NCI-H187 treated with DMSO at 0.1 percent for 48 hours (cell line): Measurements from ENCODE around the gene TBCD.
"Not testable (repeated sequence)": the region's sequence is repeated elsewhere in the genome, so short reads cannot be mapped to it uniquely, and the experiment has no call there.

Experiments used
- DNase-seq: peaks from one replicate; lab custom pipeline; 2025; lab: John Stamatoyannopoulos, UW

The TBCD gene

DNA sequence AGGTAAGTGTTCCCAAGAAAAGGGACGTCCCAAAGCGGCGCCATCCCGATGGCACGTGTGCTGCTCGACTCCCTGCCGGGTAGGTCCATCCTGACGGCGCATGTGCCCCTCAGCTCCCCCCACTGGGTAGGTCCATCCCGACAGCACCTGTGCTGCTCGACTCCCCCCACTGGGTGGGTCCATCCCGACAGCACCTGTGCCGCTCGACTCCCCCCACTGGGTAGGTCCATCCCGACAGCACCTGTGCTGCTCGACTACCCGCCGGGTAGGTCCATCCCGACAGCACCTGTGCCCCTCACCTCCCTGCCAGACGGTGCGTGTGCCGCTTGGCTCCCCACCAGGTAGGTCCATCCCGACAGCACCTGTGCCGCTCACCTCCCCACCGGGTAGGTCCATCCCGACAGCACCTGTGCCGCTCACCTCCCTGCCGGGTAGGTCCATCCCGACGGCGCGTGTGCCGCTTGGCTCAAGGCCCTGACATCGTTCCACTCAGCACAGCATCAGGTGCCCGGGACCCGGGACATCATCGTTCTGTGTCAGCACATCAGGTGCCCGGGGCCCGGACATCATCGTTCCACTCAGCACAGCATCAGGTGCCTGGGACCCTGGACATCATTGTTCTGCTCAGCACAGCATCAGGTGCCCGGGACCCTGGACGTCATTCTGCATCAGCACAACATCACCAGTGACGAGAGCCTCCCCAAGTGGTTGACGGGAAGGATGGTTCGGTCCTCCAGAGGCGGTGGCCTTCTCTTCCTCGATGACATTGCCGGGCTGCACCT is 22.2 kb upstream of the TBCD start:
- no peak for DNase-seq

DNA sequence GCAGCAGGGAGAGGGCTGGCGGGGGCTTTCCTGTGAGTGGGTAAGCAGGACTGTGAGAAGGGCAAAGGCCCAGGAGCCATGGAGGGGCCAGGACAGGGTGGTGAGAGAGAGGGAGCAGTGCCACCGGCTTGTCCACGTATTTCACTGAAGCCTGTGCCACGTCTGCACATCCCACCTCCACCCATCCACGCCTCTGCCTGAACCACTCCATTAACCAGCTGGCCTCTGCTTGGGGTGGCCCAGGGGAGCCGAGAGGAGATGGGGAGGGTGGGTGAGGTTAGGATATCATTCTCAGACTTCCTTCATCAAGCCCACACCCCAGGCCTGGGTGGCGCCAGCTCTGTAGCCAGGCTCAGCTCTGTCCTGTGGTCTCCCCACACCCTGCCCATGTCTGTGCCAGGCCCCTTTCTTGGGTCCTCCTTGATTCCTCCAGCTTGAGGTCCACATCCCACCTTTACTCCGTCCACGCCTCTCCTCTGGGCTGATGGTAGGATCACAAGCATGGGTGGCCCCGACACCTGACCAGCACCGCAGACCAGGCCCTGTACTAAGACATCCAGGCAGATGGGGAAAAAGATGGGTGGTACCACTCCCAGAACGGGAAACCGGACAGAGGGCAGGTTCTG is 19.6 kb upstream of the TBCD start:
- DNase-seq: no peak

DNA sequence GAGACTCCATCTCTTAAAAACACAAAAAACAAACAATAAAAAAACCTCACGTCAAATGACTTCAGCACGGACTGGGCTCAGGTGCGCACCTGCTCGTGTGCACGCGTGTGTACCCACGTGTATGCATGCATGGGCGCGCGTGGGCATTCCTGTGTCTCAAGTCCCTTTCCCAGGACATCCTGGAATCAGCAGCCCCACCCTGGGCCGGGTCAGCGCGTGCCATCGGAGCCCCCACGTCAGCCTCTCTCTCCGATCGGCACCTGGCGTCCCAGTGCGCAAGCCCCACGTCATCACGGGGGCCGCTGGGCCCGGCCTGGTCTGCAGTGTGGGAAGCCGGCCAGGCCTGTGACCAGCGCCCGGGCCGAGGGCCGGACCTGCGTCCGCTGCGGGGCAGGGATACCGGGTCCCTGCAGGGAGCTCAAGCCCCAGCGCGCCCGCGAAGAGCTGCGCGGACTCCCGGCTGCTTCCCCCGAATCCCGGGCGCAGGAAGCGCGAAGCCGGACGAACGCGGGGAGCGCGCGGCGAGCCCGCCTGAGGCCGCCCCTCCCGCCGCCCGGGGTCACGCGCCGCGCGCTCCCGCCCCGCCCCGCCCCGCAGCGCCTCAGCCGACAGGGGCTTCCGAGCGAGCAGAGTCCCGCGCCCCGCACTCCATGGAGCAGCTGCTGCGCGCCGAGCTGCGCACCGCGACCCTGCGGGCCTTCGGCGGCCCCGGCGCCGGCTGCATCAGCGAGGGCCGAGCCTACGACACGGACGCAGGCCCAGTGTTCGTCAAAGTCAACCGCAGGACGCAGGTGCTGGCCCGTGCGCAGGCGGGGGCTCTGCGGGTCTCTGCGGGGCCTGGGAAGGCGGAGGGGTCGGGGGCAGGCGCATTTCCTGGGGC is 16.6 kb upstream of the TBCD start, which contains the start of gene FN3K:
Gene FN3K (plus strand): TSS at position 629 of the 880 bp plus-strand sequence. CDS start 22 bp downstream, at position 651.
- no peak for DNase-seq

DNA sequence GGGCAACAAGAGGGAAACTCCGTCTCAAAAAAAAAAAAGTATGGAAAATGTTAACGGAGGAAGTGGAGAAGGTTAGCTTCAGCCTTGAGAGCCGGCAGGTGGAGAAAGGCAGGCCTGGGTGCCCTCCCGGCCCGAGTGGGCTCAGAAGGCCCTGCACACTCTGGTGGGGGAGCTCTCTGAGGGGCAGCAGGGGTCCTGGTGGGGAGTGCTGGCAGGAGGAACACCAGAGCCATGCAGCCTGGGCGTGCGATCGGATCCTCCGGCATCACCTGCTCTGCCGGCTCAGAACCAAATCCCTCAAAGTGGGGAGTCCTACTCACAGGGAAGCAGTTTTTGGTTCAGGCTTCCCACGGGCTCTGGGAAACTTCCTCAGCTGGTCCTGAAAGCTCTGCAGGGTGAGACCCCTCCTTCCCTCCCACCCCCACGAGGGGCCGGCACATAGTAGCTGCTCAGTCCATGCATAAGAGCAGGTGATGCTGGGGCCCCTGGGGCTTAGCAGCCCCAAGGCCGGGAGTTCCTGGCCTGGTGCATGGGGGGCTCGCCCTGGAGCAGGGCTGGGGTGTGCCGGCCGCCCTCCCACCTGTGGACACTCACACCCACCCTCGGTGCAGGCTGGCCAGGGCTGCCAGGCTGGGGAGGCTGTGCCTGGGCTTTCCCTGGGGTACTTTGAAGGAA is 15.2 kb upstream of the TBCD start:
- DNase-seq: no peak

DNA sequence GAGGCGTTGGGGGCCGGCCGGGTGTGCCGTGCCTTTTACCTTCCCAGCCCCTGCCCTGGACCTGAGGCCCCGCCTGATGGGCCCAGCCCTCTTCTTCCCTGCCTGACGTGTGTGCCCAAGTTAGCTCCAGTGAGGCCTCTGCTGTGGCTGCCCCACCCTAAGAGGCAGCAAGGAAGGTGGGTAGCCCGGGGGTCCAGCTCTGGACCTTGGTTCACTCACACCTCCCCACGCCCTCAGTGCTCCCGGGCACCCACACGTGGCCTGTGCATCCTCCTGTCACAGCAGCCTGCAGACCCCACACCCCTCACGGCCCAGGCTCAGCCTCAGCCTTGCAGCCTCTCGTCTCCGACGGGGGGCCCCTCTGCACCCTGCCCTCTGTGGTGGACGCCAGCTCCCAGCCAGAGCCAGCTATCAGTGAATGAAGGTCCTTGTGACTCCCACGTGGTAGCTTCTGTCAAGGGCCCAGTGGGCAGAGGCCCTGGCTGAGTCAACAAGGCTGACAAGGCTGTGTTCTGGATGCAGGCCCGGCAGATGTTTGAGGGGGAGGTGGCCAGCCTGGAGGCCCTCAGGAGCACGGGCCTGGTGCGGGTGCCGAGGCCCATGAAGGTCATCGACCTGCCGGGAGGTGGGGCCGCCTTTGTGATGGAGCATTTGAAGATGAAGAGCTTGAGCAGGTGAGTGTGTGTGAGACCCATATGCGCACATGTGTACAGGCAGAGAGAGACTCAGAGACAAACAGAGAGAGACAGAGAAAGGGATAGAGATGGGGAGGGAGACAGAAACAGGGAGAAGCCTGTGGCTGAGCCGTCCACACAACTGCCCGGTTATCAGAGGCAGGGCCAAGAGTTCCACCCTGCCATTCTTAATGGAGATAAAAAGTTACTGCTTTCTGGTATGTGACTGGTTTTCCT is 13.6 kb upstream of the TBCD start:
- no peak for DNase-seq

DNA sequence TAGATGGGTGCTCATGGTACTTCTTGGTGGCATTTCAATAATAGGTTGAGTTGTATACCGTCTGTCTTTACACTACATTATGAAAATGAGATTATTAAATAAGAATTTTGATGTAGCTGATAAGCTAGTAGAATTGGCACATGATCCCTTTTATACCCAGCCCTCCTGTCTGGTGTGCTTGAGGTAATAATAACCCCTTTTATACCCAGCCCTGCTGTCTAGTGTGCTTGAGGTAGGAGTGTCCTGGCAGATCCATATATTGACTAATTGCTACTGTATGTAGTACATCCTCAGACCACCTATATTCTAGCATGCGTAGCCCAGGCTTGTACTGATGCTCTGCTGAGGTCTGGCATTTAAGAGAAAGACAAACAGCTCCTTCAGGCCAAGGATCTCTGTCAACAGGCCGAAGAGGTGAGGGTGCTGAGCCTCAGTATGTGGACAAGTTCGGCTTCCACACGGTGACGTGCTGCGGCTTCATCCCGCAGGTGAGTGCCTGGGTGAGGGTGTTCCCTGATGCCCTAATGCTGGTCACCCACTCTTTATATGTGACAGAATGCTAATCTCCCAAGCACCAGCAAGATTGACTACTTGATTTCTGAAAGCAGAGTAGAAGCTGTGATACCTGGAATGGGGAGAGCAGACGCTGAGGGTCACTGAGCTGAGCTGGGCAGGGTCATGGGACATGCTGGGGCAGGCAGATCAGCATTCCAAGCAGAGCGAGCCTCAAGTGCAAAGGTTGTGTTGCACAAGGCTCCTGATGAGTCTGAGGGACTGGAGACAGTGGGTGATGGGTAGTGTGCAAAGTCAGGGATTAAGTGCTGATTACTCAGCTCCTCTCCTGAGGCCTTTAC is 10.7 kb upstream of the TBCD start:
- DNase-seq: no peak

DNA sequence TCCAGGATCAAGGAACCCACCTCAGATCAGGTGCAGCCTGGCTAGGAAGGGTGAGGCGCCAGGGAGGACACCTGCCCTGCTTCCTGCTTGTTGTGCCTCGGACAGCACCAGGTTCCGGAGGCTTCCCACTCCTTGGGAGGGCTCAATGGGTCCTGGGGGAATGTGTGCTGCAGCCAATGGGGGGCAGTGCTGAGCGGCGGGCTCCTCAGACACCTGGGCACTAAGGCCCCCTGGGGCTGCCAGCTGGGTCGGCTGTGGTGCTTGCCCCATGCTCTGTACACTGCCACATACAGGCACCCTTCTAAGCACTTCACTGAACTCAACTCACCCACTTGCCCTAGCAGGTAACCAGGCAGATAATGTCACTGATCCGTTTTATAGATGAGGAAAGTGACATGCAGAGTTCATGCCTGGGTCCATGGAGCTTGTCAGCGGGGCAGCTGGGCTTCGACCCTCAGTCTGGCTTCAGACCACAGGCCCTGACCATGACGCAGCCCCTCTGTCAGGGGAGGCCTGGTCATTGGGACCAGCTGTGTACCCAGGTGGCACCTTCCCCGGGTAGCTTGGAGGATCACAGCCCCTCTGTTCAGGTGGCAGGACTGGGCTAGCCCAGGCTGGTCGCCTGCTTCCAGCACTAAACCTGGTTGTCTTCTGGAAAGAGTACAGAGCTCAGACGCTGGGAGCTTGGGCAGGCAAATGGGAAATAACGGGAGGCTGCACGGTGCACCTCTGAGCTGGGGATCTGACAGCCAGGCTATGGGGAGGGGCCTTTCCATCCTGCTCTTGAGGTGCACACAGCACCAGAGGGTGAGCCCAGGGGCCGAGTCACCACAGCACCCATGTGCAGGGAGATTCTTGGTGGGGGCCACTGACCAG is 8.3 kb upstream of the TBCD start:
- no peak for DNase-seq

DNA sequence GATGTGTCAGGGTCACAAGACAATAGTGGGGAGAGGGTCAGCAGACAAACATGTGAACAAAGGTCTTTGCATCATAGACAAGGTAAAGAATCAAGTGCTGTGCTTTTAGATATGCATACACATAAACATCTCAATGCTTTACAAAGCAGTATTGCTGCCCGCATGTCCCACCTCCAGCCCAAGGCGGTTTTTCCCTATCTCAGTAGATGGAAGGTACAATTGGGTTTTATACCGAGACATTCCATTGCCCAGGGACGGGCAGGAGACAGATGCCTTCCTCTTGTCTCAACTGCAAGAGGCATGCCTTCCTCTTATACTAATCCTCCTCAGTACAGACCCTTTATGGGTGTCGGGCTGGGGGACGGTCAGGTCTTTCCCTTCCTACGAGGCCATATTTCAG is 7.1 kb upstream of the TBCD start:
- not testable (repeated sequence) for DNase-seq

DNA sequence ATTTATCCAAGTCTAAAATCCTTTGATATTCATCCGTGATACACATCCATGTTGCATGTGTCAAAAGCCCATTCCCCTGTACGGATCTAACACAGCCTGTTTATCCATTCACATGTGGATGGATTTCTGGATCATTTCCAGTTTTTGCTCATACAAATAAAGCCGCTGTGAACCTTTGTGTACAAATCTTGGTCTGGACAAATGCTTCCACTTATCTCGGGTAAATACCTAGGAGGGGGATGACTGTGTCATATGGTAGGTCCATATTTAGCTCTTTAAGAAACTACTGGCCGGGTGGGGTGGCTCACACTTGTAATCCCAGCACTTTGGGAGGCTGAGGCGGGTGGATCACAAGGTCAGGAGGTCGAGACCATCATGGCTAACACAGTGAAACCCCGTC is 6.3 kb upstream of the TBCD start:
- DNase-seq: no peak

DNA sequence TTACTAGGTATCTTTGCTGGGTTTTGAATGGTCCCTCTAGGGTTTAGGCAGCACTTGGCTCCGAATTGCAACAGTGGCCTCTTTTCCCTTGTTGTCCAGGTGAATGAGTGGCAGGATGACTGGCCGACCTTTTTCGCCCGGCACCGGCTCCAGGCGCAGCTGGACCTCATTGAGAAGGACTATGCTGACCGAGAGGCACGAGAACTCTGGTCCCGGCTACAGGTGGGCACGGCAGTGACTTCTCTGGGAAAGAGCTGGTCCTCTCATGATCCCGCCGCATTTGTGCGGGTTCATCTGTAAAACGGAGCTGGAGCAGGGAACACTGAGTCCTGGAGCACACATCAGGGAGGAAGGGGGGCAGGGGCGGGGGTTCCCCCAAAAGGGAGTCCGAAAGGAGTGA is 3.1 kb upstream of the TBCD start:
- no peak for DNase-seq

DNA sequence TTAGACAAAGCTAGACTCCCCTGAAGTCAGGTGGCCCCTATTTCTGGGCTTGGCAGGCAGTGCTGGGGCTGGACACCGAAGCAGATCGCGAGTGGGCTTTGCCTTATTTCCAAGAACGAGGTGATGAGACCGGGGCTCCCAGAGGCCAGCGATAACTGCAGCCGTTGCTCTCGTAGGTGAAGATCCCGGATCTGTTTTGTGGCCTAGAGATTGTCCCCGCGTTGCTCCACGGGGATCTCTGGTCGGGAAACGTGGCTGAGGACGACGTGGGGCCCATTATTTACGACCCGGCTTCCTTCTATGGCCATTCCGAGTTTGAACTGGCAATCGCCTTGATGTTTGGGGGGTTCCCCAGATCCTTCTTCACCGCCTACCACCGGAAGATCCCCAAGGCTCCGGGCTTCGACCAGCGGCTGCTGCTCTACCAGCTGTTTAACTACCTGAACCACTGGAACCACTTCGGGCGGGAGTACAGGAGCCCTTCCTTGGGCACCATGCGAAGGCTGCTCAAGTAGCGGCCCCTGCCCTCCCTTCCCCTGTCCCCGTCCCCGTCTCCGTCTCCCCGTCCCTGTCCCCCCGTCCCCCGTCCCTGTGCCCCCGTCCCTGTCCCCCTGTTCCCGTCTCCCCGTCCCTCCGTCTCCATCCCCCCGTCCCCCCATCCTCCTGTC is 1.5 kb upstream of the TBCD start:
- no peak for DNase-seq

DNA sequence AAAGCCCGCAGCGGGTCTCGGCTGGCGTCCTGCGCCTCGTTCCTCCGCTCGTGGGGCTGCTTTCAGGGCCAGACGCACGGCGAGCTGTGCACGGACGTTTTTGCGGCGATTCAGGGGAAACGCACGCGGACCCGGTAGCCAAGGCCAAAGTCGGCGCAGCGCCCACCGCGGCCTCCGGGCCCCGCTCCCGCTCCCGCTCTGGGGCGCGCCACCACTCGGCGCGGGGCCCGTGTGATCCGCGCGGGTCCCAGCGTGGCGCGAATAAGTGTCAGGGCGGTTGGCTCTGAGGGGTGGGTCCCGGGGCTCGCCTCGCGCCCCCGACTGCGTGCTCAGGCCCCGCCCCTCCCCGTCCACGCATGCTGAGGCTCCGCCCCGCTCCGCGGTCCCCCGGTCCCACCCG is 694 bp upstream of the TBCD start:
- no peak for DNase-seq

DNA sequence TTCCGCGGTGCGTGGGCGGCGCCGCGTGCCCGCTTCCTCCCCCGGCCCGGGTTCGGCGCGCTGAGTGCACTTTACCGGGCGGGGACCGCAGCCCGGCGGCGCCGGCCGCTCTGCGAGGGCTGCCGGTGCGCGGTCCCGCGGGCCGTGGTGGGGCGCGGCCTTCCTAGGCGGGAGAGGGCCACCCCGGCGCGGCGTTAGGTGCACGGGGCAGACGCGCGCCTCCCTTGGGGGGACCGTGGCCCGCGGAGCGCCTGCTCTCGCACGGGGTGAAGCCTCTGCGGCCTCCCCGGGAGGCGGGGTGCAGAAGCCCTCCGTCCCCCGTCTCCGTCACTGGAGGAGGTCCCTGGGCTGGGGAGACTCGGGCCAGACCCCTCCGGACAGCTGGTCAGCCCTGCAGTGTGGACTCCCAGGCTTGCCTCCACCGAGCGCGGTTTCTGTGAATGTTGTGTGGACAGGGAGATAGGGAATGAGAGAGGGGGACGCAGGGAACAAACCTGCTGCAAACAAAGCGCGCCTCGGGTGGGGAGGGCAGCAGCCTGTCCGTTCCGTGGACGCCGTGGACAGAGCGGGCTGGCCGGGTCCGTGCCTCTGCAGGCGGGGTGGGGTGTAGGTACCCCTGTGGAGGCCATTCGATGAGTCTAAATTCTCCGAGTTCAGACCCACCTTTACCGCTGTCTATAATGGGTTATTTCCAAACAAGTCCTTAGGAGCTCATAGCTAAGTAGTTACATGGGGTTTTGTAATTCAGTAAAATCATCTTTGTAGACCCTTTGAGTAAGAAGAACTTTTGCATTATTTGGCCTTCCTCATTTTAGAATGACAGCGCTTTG is 721 bp downstream of the TBCD start:
- DNase-seq: no peak

DNA sequence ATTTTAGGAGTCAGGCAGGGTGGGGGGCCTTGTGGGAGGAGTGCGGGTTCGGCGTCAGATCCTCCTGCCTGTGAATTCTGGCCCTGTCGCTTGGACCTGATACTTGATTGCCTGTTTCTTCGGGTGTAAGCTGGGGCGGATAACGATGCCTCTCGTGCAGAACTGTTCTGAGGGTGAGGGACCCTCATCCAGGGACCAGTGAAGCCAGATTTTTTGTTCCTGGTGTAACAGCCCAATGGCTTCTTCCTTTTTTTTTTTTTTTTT is 1.3 kb downstream of the TBCD start:
- no peak for DNase-seq

DNA sequence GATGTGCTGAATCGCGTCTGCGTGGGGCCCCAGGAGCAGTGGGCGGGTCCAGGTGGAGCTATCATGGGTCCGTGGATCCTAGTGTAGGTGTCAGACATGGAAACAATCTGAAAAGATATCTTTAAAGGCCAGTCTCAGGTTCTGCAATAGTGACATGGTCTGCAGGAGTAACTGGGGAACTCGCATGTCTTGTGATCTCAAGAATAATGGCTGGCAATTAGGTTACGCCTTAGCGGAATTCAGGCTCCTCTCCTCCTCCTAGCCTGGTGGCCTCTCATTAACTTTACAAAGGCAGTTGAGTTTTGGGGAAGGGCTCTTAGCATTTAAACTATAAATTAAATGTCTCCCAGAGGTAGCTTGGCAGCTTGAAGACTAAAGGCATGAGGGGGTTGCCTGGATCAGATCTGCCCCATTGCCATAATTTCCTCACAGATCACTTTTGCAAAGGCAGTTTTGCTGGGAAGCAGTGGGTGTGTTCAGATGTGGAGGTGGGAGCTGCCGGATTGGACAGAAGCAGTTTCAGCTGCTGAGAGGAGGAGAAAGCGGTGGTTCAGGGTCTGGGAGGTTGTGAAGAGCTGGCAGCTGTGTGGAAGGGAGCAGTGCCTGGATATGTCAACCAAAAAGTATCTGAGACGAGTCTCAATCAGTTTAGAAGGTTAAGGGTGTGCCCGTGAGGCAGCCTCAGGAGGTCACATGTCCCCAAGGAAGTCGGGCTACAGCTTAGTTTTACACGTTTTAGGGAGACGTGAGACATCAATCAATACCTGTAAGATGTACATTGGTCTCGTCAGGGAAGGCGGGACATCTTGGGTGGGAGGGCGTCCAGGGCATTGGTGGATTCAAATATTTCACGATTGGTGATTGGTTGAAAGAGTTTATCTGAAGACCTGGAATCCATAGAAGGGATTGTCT is 2.7 kb downstream of the TBCD start:
- DNase-seq: no peak

DNA sequence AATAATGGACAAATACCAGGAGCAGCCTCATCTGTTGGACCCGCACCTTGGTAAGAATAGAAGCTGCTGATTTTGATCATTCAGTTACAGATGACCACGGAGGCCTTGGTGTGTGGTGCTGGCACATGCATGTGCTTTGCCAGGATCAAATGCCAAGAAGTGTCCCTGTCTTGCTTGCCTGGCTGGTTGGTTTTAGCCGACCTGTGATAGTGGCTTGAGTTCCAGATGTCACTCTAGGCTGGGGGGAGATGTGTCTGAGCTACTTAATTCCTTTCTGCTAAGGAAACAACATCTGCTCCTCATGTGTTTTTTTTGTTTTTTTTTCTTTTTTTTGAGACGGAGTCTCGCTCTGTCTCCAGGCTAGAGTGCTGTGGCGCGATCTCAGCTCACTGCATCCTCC is 4.3 kb downstream of the TBCD start:
- no peak for DNase-seq

DNA sequence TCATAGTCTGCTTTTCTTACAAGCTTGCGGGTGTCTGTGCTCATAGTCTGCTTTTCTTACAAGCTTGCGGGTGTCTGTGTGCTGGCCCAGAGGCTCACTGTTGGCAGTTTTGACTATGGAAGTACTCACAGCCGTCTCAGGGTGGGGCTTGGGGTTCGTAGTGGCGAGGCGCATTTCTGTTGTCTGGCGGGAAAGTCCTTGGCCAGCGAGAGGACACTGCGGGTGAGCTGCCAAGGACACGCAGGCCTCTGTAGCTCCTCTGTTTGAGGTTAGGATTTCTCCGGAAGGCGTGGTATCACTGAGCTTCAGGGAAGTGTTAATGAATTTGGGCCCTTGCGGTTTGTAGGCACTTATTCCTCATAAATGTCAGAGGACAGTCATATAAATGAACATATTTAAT is 13.5 kb downstream of the TBCD start:
- no peak for DNase-seq
